ENCODE results near the gene PIPOX.

PIPOX gene

GRCh38 chr17:29062215-29062614 is 19.3 kb downstream of the PIPOX start:
- TF ChIP-seq, protein P1, sequence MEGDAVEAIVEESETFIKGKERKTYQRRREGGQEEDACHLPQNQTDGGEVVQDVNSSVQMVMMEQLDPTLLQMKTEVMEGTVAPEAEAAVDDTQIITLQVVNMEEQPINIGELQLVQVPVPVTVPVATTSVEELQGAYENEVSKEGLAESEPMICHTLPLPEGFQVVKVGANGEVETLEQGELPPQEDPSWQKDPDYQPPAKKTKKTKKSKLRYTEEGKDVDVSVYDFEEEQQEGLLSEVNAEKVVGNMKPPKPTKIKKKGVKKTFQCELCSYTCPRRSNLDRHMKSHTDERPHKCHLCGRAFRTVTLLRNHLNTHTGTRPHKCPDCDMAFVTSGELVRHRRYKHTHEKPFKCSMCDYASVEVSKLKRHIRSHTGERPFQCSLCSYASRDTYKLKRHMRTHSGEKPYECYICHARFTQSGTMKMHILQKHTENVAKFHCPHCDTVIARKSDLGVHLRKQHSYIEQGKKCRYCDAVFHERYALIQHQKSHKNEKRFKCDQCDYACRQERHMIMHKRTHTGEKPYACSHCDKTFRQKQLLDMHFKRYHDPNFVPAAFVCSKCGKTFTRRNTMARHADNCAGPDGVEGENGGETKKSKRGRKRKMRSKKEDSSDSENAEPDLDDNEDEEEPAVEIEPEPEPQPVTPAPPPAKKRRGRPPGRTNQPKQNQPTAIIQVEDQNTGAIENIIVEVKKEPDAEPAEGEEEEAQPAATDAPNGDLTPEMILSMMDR (IDR thresholded peaks at IDR 0.05), result no peak
- H3K27ac ChIP-seq, result no peak overlapping the region
- no peak for DNase-seq (ENCODE audit: low spot score)

GRCh38 chr17:29063992-29064391 is 21.1 kb downstream of the PIPOX start:
- no peak for DNase-seq (ENCODE audit: low spot score)
- Histone ChIP-seq H3K4me3 (no peak overlapping the region), H3K27ac (no peak overlapping the region)
- TF ChIP-seq, protein P1 (IDR thresholded peaks at IDR 0.05), result no peak

More at GRCh38 chr17:29062215-29062614, 19.3 kb downstream of the PIPOX start:
- H3K4me3 ChIP-seq, result no peak overlapping the region

GRCh38 chr17:29066047-29066446 is 23.1 kb downstream of the PIPOX start:
- TF ChIP-seq, protein P1 (IDR thresholded peaks at IDR 0.05), result no peak
- no peak overlapping the region for H3K27ac ChIP-seq
- H3K4me3 ChIP-seq, result no peak overlapping the region
- DNase-seq (ENCODE audit: low spot score), result no peak

- Histone ChIP-seq H3K27ac (no peak overlapping the region), H3K4me3 (no peak overlapping the region)
- TF ChIP-seq, protein P1 (IDR thresholded peaks at IDR 0.05), result no peak
- DNase-seq (ENCODE audit: low spot score), result no peak
Observed at GRCh38 chr17:29066606-29067005, 23.7 kb downstream of the PIPOX start.

DNA sequence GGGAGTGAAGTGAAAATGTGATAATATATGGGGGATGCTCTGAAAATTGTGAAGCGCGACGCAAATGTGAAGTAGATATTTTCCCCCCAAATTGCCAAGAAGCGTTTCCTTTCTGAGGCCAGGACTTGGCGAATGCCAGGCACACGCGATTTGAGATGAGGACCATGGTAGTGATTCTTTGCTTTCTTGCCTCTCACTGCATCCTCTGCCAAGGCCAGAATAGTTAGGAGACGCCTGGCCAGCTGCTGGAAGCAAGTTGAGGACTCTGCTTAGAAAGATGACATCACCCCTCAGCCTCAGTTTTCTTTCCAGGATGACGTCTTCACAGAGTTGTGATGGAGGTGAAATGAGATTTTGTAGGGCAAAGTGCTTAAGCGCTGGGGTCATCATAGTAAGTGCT is 25.9 kb downstream of the PIPOX start:
- Histone ChIP-seq H3K27ac (no peak overlapping the region), H3K4me3 (no peak overlapping the region)
- TF ChIP-seq, protein P1 (IDR thresholded peaks at IDR 0.05), result no peak
- DNase-seq (ENCODE audit: low spot score), result no peak

GRCh38 chr17:29069526-29070041 is 26.6 kb downstream of the PIPOX start:
- H3K4me3 ChIP-seq, result no peak overlapping the region
- H3K27ac ChIP-seq, result no peak overlapping the region
- TF ChIP-seq, protein P1 (IDR thresholded peaks at IDR 0.05), result no peak
- DNase-seq (ENCODE audit: low spot score), result no peak

DNA sequence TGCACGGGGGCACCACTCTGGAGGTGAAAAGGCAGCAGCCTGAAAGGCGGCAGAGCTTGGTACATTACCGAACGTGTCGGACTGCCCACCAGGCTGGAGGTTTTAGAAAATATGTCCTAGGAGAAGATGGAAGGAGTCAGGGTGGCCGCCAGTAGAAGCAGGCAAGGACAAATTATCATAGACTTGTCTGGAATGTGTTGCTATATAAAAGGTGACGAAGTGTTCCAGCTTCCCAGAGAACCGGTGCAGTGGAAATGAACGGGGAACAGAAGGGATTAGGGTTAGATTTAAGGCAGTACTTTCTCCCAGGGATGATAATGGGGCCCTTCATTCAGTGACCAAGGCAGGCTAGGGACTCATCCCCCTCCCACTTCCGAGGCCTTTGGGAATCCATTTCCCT is 27.4 kb downstream of the PIPOX start:
- Histone ChIP-seq H3K27ac (no peak overlapping the region), H3K4me3 (no peak overlapping the region)
- TF ChIP-seq, protein P1 (IDR thresholded peaks at IDR 0.05), result no peak
- no peak for DNase-seq (ENCODE audit: low spot score)
